Measurements from ENCODE around the gene RD3L. TPM values are rescaled to one million over a fixed set of nuclear protein-coding genes. Genes with fewer than 3 reads are reported as not detected.

Gene RD3L
- total RNA-seq, 1 experiment from 2014 or later, result not detected

DNA sequence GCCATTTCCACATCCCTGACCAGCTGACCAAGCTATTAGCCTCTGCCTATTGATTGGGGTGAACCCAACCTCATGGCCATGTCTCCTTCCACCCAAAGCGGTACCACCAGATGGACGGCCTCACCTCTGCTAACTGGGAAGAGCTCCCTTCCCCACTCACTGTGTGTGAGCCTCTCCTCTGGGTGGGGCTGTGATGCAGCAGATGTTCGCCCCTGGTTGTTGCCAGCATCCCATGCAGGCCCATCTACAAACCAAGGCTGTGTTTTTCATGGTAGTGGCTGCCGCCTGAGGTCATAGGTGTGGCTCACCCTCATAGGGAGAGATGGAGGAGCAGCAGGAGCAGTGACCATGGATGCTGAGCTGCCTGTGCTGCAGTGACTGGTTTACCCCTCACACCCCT lies 47.6 kb upstream of the RD3L start:
- Histone ChIP-seq H3K9me3 (ENCODE audit: control insufficient read depth, low read depth, low read length) (no peaks in the 10 kb centered on the region), H3K9ac (ENCODE audit: extremely low read depth, insufficient read length, low read length) (no peak overlapping the region), H4K5ac (ENCODE audit: insufficient read length, low read depth, low read length) (no peak overlapping the region), H3K27me3 (ENCODE audit: insufficient read depth, low read length) (no peaks in the 10 kb centered on the region), H4K8ac (replicated peaks; ENCODE audit: insufficient read length, low read depth, low read length) (no peak overlapping the region), H4K91ac (ENCODE audit: insufficient read length, low read depth, low read length) (no peak overlapping the region), H3K23ac (ENCODE audit: insufficient read length, low read depth, low read length) (no peak overlapping the region), H3K79me1 (ENCODE audit: insufficient read depth, low read depth, low read length, poor library complexity, severe bottlenecking) (no peaks in the 10 kb centered on the region), H3K27ac (ENCODE audit: insufficient read length, low read depth, low read length) (no peak overlapping the region), H2BK12ac (ENCODE audit: insufficient read length, low read depth, low read length) (no peak overlapping the region), H2AFZ (ENCODE audit: low read length) (no peak overlapping the region), H2BK15ac (ENCODE audit: low read depth, low read length) (no peak overlapping the region), H3K4ac (ENCODE audit: low read depth, low read length) (no peak overlapping the region), H3K4me1 (ENCODE audit: insufficient read depth, low read length) (no peaks in the 10 kb centered on the region), H2BK20ac (ENCODE audit: low read depth, low read length, poor library complexity, severe bottlenecking) (no peak overlapping the region), H3K79me2 (ENCODE audit: insufficient read depth, low read length) (no peaks in the 10 kb centered on the region), H3K14ac (ENCODE audit: insufficient read depth, low read length) (no peak overlapping the region; the same call in 1 of the 2 replicates), H2BK120ac (ENCODE audit: low read depth, low read length, poor library complexity, severe bottlenecking) (no peak overlapping the region), H4K20me1 (ENCODE audit: control insufficient read depth, insufficient read depth, insufficient read length) (no peaks in the 10 kb centered on the region), H3T11ph (ENCODE audit: low read length) (no peak overlapping the region), H3K56ac (ENCODE audit: insufficient read length, low read depth, low read length) (no peak overlapping the region), H2AK5ac (ENCODE audit: insufficient read length, low read length) (no peak overlapping the region), H2BK5ac (ENCODE audit: insufficient read length, low read length) (no peak overlapping the region), H3K23me2 (ENCODE audit: insufficient read length, low read depth, low read length, poor library complexity, severe bottlenecking) (no peaks in the 10 kb centered on the region), H3K4me2 (ENCODE audit: insufficient read depth, insufficient read length, low read length) (no peak overlapping the region), H3K18ac (ENCODE audit: insufficient read length, low read depth, low read length) (no peak overlapping the region)
- no peaks in the 10 kb centered on the region; the same call in 1 of the 2 replicates for H3K27me3 Mint-ChIP-seq (ENCODE audit: low read depth)
- TF ChIP-seq, protein P1, sequence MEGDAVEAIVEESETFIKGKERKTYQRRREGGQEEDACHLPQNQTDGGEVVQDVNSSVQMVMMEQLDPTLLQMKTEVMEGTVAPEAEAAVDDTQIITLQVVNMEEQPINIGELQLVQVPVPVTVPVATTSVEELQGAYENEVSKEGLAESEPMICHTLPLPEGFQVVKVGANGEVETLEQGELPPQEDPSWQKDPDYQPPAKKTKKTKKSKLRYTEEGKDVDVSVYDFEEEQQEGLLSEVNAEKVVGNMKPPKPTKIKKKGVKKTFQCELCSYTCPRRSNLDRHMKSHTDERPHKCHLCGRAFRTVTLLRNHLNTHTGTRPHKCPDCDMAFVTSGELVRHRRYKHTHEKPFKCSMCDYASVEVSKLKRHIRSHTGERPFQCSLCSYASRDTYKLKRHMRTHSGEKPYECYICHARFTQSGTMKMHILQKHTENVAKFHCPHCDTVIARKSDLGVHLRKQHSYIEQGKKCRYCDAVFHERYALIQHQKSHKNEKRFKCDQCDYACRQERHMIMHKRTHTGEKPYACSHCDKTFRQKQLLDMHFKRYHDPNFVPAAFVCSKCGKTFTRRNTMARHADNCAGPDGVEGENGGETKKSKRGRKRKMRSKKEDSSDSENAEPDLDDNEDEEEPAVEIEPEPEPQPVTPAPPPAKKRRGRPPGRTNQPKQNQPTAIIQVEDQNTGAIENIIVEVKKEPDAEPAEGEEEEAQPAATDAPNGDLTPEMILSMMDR (conservative IDR thresholded peaks at IDR 0.05), result no peak
- H3K36me3 Mint-ChIP-seq (ENCODE audit: insufficient read depth in 1 of 3, low read depth in 3 of 3), result peaks cover 5 to 10% (median 6%) of the 10 kb centered on the region in 3 experiments; a peak in 5 of 7 replicates
- H3K27ac Mint-ChIP-seq, result no peak overlapping the region
- DNase-seq, result no peak
- WGBS (ENCODE audit: extremely low coverage, insufficient read length, low lambda C conversion rate), result no CpG with 5 or more reads among the region's 4 CpGs
- peaks cover under 1 to 5% of the 10 kb centered on the region in 2 experiments; a peak in 3 of 4 replicates for H3K4me1 Mint-ChIP-seq
- no peak overlapping the region for H3K4me3 Mint-ChIP-seq
- peaks cover 36 to 39% of the 10 kb centered on the region in 2 experiments for H3K9me3 Mint-ChIP-seq

Data from H9 (cell line).